ENCODE data around the gene ACOT7. TPM values are rescaled to one million over a fixed set of nuclear protein-coding genes. Genes with fewer than 3 reads are reported as not detected.

Gene ACOT7
- total and polyA plus RNA-seq, 2 of the 13 experiments (the other 11 are each of a cell fraction or from before 2014, with no cell fraction given): 33.0 to 55.8 TPM

DNA sequence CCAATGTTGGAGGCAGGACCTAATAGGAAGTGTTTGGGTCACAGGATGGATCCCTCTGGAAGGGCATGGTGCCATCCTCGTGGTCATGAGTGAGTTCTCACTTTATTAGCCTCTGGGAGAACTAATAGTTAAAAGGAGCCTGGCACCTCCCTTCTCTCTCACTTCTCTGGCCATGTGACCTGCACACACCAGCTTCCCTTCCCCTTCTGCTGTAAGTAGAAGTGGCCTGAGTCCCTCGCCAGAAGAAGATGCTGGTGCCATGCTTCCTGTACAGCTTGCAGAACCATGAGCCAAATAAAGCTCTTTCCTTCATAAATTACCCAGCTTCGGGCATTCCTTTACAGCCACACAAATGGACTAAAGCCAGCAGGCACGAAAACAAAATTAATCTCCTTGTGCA is 23.6 kb downstream of the ACOT7 start:
- in situ Hi-C loops (cut with HindIII; ENCODE audit: extremely low pct_ligation_motif_present, low pct_unique_long_range_greater_than_20kb) (no loop called here), intact Hi-C loops (cut with micrococcal nuclease; ENCODE audit: unreplicated experiment) (no loop called here)
- Histone ChIP-seq H3K9ac (ENCODE audit: insufficient read depth, low read depth, low read length) (no peak overlapping the region), H3K4me1 (ENCODE audit: insufficient read depth, low read length) (peaks cover 18% of the 10 kb centered on the region), H4K20me1 (ENCODE audit: insufficient read depth, low read length) (no peaks in the 10 kb centered on the region), H3K4me2 (ENCODE audit: low read depth, low read length) (no peak overlapping the region), H3K27me3 (ENCODE audit: control insufficient read depth in 1 of 2, insufficient read depth in 2 of 2, low read length in 2 of 2) (no peaks in the 10 kb centered on the region), H3K9me3 (ENCODE audit: low read length) (no peaks in the 10 kb centered on the region), H2AFZ (ENCODE audit: low read length) (no peak overlapping the region), H3K4me3 (replicated peaks in 1 of 3; ENCODE audit: insufficient read depth in 1 of 3, low read depth in 2 of 3, low read length in 3 of 3) (no peak overlapping the region), H3K79me2 (ENCODE audit: insufficient read depth, low read length) (peaks cover 4% of the 10 kb centered on the region), H3K27ac (ENCODE audit: extremely low read length, insufficient read depth, low read length) (no peak overlapping the region), H3K36me3 (replicated peaks in 1 of 2; ENCODE audit: control insufficient read depth in 1 of 2, insufficient read depth in 2 of 2, low read length in 2 of 2) (no peaks in the 10 kb centered on the region)
- no peak for TF ChIP-seq ZNF44 (CRISPR knock-in tag; IDR thresholded peaks at IDR 0.05)
- TF ChIP-seq ESRRA (CRISPR knock-in tag; IDR thresholded peaks at IDR 0.05; ENCODE audit: low read depth): no peak
- TF ChIP-seq ZNF530 (CRISPR knock-in tag; IDR thresholded peaks at IDR 0.05; ENCODE audit: low read depth): no peak
- no peak for TF ChIP-seq ZNF724P (CRISPR knock-in tag; IDR thresholded peaks at IDR 0.05; ENCODE audit: borderline replicate concordance)
- no peak for TF ChIP-seq PITX1 (CRISPR knock-in tag; IDR thresholded peaks at IDR 0.05)
- no peak for TF ChIP-seq ATF1 (CRISPR knock-in tag; IDR thresholded peaks at IDR 0.05)
- TF ChIP-seq, protein P1, sequence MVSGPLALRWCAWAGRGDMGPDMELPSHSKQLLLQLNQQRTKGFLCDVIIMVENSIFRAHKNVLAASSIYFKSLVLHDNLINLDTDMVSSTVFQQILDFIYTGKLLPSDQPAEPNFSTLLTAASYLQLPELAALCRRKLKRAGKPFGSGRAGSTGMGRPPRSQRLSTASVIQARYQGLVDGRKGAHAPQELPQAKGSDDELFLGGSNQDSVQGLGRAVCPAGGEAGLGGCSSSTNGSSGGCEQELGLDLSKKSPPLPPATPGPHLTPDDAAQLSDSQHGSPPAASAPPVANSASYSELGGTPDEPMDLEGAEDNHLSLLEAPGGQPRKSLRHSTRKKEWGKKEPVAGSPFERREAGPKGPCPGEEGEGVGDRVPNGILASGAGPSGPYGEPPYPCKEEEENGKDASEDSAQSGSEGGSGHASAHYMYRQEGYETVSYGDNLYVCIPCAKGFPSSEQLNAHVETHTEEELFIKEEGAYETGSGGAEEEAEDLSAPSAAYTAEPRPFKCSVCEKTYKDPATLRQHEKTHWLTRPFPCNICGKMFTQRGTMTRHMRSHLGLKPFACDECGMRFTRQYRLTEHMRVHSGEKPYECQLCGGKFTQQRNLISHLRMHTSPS (CRISPR knock-in tag; IDR thresholded peaks at IDR 0.05; ENCODE audit: low read depth): no peak
- TF ChIP-seq ZNF768 (CRISPR knock-in tag; IDR thresholded peaks at IDR 0.05): no peak
- no peak for TF ChIP-seq CBX5 (CRISPR knock-in tag; IDR thresholded peaks at IDR 0.05; ENCODE audit: borderline replicate concordance)
- TF ChIP-seq ZNF567 (CRISPR knock-in tag; IDR thresholded peaks at IDR 0.05; ENCODE audit: borderline replicate concordance): no peak
- no peak for TF ChIP-seq BHLHE40 (IDR thresholded peaks at IDR 0.05; ENCODE audit: low read length)
- no peak for TF ChIP-seq GZF1 (CRISPR knock-in tag; IDR thresholded peaks at IDR 0.05)
- TF ChIP-seq KDM5B (CRISPR knock-in tag; IDR thresholded peaks at IDR 0.05; ENCODE audit: borderline replicate concordance): no peak
- no peak for TF ChIP-seq ZNF234 (CRISPR knock-in tag; conservative IDR thresholded peaks at IDR 0.05)
- no peak for TF ChIP-seq ZNF670 (CRISPR knock-in tag; IDR thresholded peaks at IDR 0.05; ENCODE audit: borderline replicate concordance)
- no peak for TF ChIP-seq ZNF160 (CRISPR knock-in tag; IDR thresholded peaks at IDR 0.05)
- DNase-seq (ENCODE audit: low spot score): no peak
- no peak for ATAC-seq
- FAIRE-seq: no peak
- ChIA-PET POLR2A (no interaction called here), CTCF (ENCODE audit: low intra/inter-chr PET ratio, low total read pairs) (no interaction called here)
- no TSS peak for BruUV-seq (replicated peaks)
- whole genome bisulfite sequencing (ENCODE audit: low lambda C conversion rate): 89% methylated on average over 4 of the region's 4 CpGs

Measured in HepG2 (cell line).